ENCODE data around the gene NUP93.

- TF ChIP-seq POLR2AphosphoS5 (IDR thresholded peaks at IDR 0.05; ENCODE audit: borderline replicate concordance, low read depth, low read length) (no peak), EZH2 (IDR thresholded peaks at IDR 0.05) (no peak)
These were observed 122.4 kb downstream of the NUP93 start for GRCh38 chr16:56852401-56852730.
